ENCODE data around the gene CD200R1.

The CD200R1 gene

DNA sequence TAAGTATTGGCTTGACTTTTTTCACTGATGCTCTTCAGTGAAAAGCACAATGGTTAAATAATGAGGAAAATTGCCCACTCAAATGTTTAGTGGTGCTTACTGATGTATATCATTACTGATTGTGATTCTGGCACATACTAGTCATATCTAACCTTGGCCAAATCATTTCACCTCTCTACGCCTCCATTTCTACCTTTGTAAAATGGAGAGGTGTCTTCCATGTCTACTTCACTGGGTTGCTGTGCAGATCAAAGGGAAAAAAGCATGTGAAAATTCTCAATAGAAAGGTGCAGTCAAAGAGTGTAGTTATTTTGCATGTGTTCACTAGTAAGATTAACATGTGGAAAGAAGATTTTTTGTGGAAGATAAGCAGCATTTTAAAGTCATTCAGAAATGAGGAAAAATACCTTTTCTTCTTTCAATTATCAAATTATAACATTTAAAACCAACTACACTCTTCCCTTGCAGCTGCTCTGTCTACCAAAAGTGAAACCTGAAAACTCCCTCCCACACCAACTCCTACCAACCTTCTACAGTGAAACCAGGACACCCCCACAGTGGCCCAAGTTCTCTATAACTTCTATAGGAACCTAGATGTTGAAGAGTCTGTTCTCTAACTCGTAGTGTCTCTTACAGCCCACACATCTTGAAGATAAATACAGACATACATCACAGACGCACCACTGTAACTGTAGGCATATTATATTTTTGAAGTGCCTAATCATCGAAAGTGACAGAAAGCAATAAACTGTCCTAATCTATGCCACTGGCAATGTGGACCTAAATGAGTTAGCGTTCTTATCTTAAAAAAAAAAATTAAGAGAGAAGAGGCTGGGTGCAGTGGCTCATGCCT lies 1.4 kb downstream of the CD200R1 start:
- DNase-seq (ENCODE audit: low read depth, low spot score): no peak
- H3K27me3 ChIP-seq (ENCODE audit: insufficient read depth, insufficient read length): no peaks in the 10 kb centered on the region
- H3K36me3 ChIP-seq (ENCODE audit: insufficient read depth, insufficient read length, low read length): no peaks in the 10 kb centered on the region
- H3K9me3 ChIP-seq (ENCODE audit: insufficient read depth, low read length): no peaks in the 10 kb centered on the region
- H3K4me1 ChIP-seq (ENCODE audit: insufficient read depth, insufficient read length): no peaks in the 10 kb centered on the region
- TF ChIP-seq SUZ12 (IDR thresholded peaks at IDR 0.05; ENCODE audit: extremely low read depth, insufficient read depth, insufficient read length) (no peak), YY1 (IDR thresholded peaks at IDR 0.05; ENCODE audit: insufficient read depth, insufficient read length) (no peak), ZNF274 (IDR thresholded peaks at IDR 0.05; ENCODE audit: low read depth, low read length) (no peak)
- no peak overlapping the region for H3K4me3 ChIP-seq (ENCODE audit: insufficient read length, low read depth)
- no peak overlapping the region for H3K9ac ChIP-seq (ENCODE audit: insufficient read length, low read depth)

DNA sequence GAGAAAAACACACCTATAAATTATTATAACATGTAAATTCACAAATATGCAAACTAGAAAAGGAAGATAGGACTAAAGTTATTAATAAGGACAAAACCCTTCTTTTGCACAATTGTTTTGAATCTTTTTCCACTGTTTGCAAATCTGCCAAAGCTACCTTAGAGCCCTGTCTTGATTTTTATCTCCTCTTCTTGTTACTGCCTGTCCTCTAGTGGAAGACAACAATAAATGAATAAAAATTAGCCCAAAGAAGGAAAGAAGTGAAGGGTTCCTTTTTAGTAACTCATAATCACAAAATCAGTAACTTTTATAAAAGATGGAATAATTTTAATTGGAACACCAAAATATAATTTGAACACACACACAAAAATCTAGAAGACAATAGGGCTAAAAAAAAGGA lies 2.7 kb downstream of the CD200R1 start:
- Histone ChIP-seq H3K9me3 (ENCODE audit: insufficient read depth, low read length) (no peaks in the 10 kb centered on the region), H3K4me1 (ENCODE audit: insufficient read depth, insufficient read length) (no peaks in the 10 kb centered on the region), H3K4me3 (ENCODE audit: insufficient read length, low read depth) (no peak overlapping the region), H3K9ac (ENCODE audit: insufficient read length, low read depth) (no peak overlapping the region), H3K36me3 (ENCODE audit: insufficient read depth, insufficient read length, low read length) (no peaks in the 10 kb centered on the region), H3K27me3 (ENCODE audit: insufficient read depth, insufficient read length) (no peaks in the 10 kb centered on the region)
- no peak for DNase-seq (ENCODE audit: low read depth, low spot score)
- TF ChIP-seq SUZ12 (IDR thresholded peaks at IDR 0.05; ENCODE audit: extremely low read depth, insufficient read depth, insufficient read length) (no peak), YY1 (IDR thresholded peaks at IDR 0.05; ENCODE audit: insufficient read depth, insufficient read length) (no peak), ZNF274 (IDR thresholded peaks at IDR 0.05; ENCODE audit: low read depth, low read length) (no peak)

GRCh38 chr3:112967828-112968227 lies 7.1 kb downstream of the CD200R1 start:
- no peak for TF ChIP-seq SUZ12 (IDR thresholded peaks at IDR 0.05; ENCODE audit: extremely low read depth, insufficient read depth, insufficient read length)
- Histone ChIP-seq H3K4me3 (ENCODE audit: insufficient read length, low read depth) (no peak overlapping the region), H3K9ac (ENCODE audit: insufficient read length, low read depth) (no peak overlapping the region), H3K4me1 (ENCODE audit: insufficient read depth, insufficient read length) (no peaks in the 10 kb centered on the region), H3K9me3 (ENCODE audit: insufficient read depth, low read length) (peaks cover 17% of the 10 kb centered on the region; the same call in 1 of the 2 replicates), H3K36me3 (ENCODE audit: insufficient read depth, insufficient read length, low read length) (no peaks in the 10 kb centered on the region), H3K27me3 (ENCODE audit: insufficient read depth, insufficient read length) (no peaks in the 10 kb centered on the region)
- no peak for DNase-seq (ENCODE audit: low read depth, low spot score)

- H3K9ac ChIP-seq (ENCODE audit: insufficient read length, low read depth): no peak overlapping the region
- H3K9me3 ChIP-seq (ENCODE audit: insufficient read depth, low read length): peaks cover 21% of the 10 kb centered on the region; the same call in 1 of the 2 replicates
- TF ChIP-seq ZNF274 (IDR thresholded peaks at IDR 0.05; ENCODE audit: low read depth, low read length) (no peak), SUZ12 (IDR thresholded peaks at IDR 0.05; ENCODE audit: extremely low read depth, insufficient read depth, insufficient read length) (no peak), YY1 (IDR thresholded peaks at IDR 0.05; ENCODE audit: insufficient read depth, insufficient read length) (no peak)
- H3K27me3 ChIP-seq (ENCODE audit: insufficient read depth, insufficient read length): no peaks in the 10 kb centered on the region
- H3K4me3 ChIP-seq (ENCODE audit: insufficient read length, low read depth): no peak overlapping the region
- no peaks in the 10 kb centered on the region for H3K4me1 ChIP-seq (ENCODE audit: insufficient read depth, insufficient read length)
- no peak for DNase-seq (ENCODE audit: low read depth, low spot score)
- H3K36me3 ChIP-seq (ENCODE audit: insufficient read depth, insufficient read length, low read length): no peaks in the 10 kb centered on the region
Measured at GRCh38 chr3:112967425-112967824, 7.5 kb downstream of the CD200R1 start.

- no peaks in the 10 kb centered on the region for H3K4me1 ChIP-seq (ENCODE audit: insufficient read depth, insufficient read length)
- H3K36me3 ChIP-seq (ENCODE audit: insufficient read depth, insufficient read length, low read length): no peaks in the 10 kb centered on the region
- H3K9me3 ChIP-seq (ENCODE audit: insufficient read depth, low read length): peaks cover 21% of the 10 kb centered on the region; the same call in 1 of the 2 replicates
- TF ChIP-seq ZNF274 (IDR thresholded peaks at IDR 0.05; ENCODE audit: low read depth, low read length): no peak
- no peak overlapping the region for H3K4me3 ChIP-seq (ENCODE audit: insufficient read length, low read depth)
- DNase-seq (ENCODE audit: low read depth, low spot score): no peak
- no peak overlapping the region for H3K9ac ChIP-seq (ENCODE audit: insufficient read length, low read depth)
- no peaks in the 10 kb centered on the region for H3K27me3 ChIP-seq (ENCODE audit: insufficient read depth, insufficient read length)
Measured at GRCh38 chr3:112966633-112967032, 8.3 kb downstream of the CD200R1 start.

DNA sequence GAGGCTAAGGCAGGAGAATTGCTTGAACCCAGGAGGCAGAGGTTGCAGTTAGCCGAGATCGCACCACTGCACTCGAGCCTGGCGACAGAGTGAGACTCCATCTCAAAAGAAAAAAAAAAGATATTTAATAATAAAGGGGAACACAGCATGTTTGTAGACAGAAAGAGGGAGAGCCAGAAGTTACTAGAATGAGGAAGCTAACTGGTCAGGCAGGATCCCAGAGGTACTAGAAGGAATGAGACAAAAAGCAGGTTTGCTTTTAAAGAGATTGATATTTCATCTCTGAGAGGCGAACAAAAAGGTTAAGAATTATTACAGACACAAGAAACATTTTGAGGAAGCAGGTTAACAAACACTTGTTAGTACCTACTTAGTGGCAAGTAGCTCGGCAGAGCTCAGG lies 9.2 kb downstream of the CD200R1 start:
- TF ChIP-seq SUZ12 (IDR thresholded peaks at IDR 0.05; ENCODE audit: extremely low read depth, insufficient read depth, insufficient read length) (no peak), ZNF274 (IDR thresholded peaks at IDR 0.05; ENCODE audit: low read depth, low read length) (no peak), YY1 (IDR thresholded peaks at IDR 0.05; ENCODE audit: insufficient read depth, insufficient read length) (no peak)
- Histone ChIP-seq H3K27me3 (ENCODE audit: insufficient read depth, insufficient read length) (no peaks in the 10 kb centered on the region), H3K9ac (ENCODE audit: insufficient read length, low read depth) (no peak overlapping the region), H3K4me3 (ENCODE audit: insufficient read length, low read depth) (no peak overlapping the region), H3K4me1 (ENCODE audit: insufficient read depth, insufficient read length) (no peaks in the 10 kb centered on the region), H3K36me3 (ENCODE audit: insufficient read depth, insufficient read length, low read length) (no peaks in the 10 kb centered on the region), H3K9me3 (ENCODE audit: insufficient read depth, low read length) (peaks cover 21% of the 10 kb centered on the region; the same call in 1 of the 2 replicates)
- DNase-seq (ENCODE audit: low read depth, low spot score): no peak

- TF ChIP-seq SUZ12 (IDR thresholded peaks at IDR 0.05; ENCODE audit: extremely low read depth, insufficient read depth, insufficient read length): no peak
- no peak for TF ChIP-seq ZNF274 (IDR thresholded peaks at IDR 0.05; ENCODE audit: low read depth, low read length)
- TF ChIP-seq YY1 (IDR thresholded peaks at IDR 0.05; ENCODE audit: insufficient read depth, insufficient read length): no peak
- H3K4me1 ChIP-seq (ENCODE audit: insufficient read depth, insufficient read length): no peaks in the 10 kb centered on the region
Measured at GRCh38 chr3:112963683-112964082, 11.2 kb downstream of the CD200R1 start.

More at GRCh38 chr3:112963683-112964082, 11.2 kb downstream of the CD200R1 start:
- DNase-seq (ENCODE audit: low read depth, low spot score): no peak
- H3K36me3 ChIP-seq (ENCODE audit: insufficient read depth, insufficient read length, low read length): no peaks in the 10 kb centered on the region
- H3K9ac ChIP-seq (ENCODE audit: insufficient read length, low read depth): no peak overlapping the region
- peaks cover 21% of the 10 kb centered on the region; the same call in 1 of the 2 replicates for H3K9me3 ChIP-seq (ENCODE audit: insufficient read depth, low read length)
- no peaks in the 10 kb centered on the region for H3K27me3 ChIP-seq (ENCODE audit: insufficient read depth, insufficient read length)
- H3K4me3 ChIP-seq (ENCODE audit: insufficient read length, low read depth): no peak overlapping the region
